Activated CD4-positive, alpha-beta T cell treated with anti-CD3 and anti-CD28 coated beads, Interleukin-2, amount 10 ng/mL, durations not matched to agents 24 days and 14 days (primary cell): Measurements from ENCODE around the gene MEST. TPM values are rescaled to one million over a fixed set of nuclear protein-coding genes. Genes with fewer than 3 reads are reported as not detected.
"Not testable (repeated sequence)": the region's sequence is repeated elsewhere in the genome, so short reads cannot be mapped to it uniquely, and the experiment has no call there.

Experiments
- DNase-seq: peaks from one replicate; pipeline ENCODE4 v3.0.0; 2022
- H3K27ac Mint-ChIP-seq: one replicate; pipeline ENCODE4 v1.8.0; 2022; ENCODE audit warnings: mild to moderate bottlenecking, mixed read lengths
- H3K27me3 Mint-ChIP-seq: one replicate; pipeline ENCODE4 v1.8.0; 2022; ENCODE audit warnings: mixed read lengths
- H3K36me3 Mint-ChIP-seq: one replicate; pipeline ENCODE4 v1.8.0; 2022; ENCODE audit warnings: low read depth, mild to moderate bottlenecking, mixed read lengths
- H3K4me1 Mint-ChIP-seq: one replicate; pipeline ENCODE4 v1.8.0; 2021; ENCODE audit warnings: mixed read lengths
- H3K4me3 Mint-ChIP-seq: one replicate; pipeline ENCODE4 v1.8.0; 2022; ENCODE audit warnings: mild to moderate bottlenecking, moderate library complexity, mixed read lengths
- H3K9me3 Mint-ChIP-seq: one replicate; pipeline ENCODE4 v1.8.0; 2021; ENCODE audit warnings: mixed read lengths
- intact Hi-C: fragments of 100-400 bp; cut with micrococcal nuclease; formaldehyde crosslinking; loops from one replicate; pipeline ENCODE4 v1.15.1; 2023
- total RNA-seq: library from RNA; stranded (reverse); gene quantifications from 2 replicates; pipeline ENCODE4 v1.2.3, GENCODE V29; 2022

The MEST gene
- total RNA-seq, 1 donor from 2014 or later: 4.1 TPM

GRCh38 chr7:130515315-130516040 is 23.6 kb downstream of the MEST start:
- Mint-ChIP-seq H3K4me1 (no peaks in the 10 kb centered on the region), H3K4me3 (no peak overlapping the region), H3K27me3 (no peaks in the 10 kb centered on the region), H3K36me3 (no peaks in the 10 kb centered on the region), H3K27ac (no peak overlapping the region), H3K9me3 (no peaks in the 10 kb centered on the region)
- intact Hi-C loops: no loop called here
- DNase-seq: no peak

- Mint-ChIP-seq H3K4me3 (no peak overlapping the region), H3K36me3 (no peaks in the 10 kb centered on the region), H3K27ac (no peak overlapping the region), H3K27me3 (no peaks in the 10 kb centered on the region), H3K9me3 (no peaks in the 10 kb centered on the region), H3K4me1 (no peaks in the 10 kb centered on the region)
- intact Hi-C loops: no loop called here
- no peak for DNase-seq
Measured at GRCh38 chr7:130521258-130521951, 29.5 kb downstream of the MEST start.

- DNase-seq, H3K27me3 Mint-ChIP-seq, intact Hi-C loops, H3K4me1 Mint-ChIP-seq, H3K36me3 Mint-ChIP-seq, H3K4me3 Mint-ChIP-seq, H3K9me3 Mint-ChIP-seq, H3K27ac Mint-ChIP-seq: not testable (repeated sequence)
Measured at GRCh38 chr7:130523519-130524125, 31.7 kb downstream of the MEST start.

- Mint-ChIP-seq H3K4me1 (peaks cover 6% of the 10 kb centered on the region), H3K27ac (no peak overlapping the region), H3K9me3 (no peaks in the 10 kb centered on the region), H3K27me3 (no peaks in the 10 kb centered on the region), H3K36me3 (no peaks in the 10 kb centered on the region), H3K4me3 (no peak overlapping the region)
- intact Hi-C loops: no loop called here
- DNase-seq: no peak
Measured at GRCh38 chr7:130524628-130525027, 32.7 kb downstream of the MEST start.

GRCh38 chr7:130527752-130528355 is 36.0 kb downstream of the MEST start:
- H3K36me3 Mint-ChIP-seq, H3K27ac Mint-ChIP-seq, DNase-seq, H3K4me3 Mint-ChIP-seq, H3K4me1 Mint-ChIP-seq, H3K27me3 Mint-ChIP-seq, H3K9me3 Mint-ChIP-seq, intact Hi-C loops: not testable (repeated sequence)

- H3K27me3 Mint-ChIP-seq: no peaks in the 10 kb centered on the region
- no peak overlapping the region for H3K4me3 Mint-ChIP-seq
- intact Hi-C loops: no loop called here
- no peak for DNase-seq
- no peaks in the 10 kb centered on the region for H3K9me3 Mint-ChIP-seq
- no peaks in the 10 kb centered on the region for H3K36me3 Mint-ChIP-seq
- peaks cover 6% of the 10 kb centered on the region for H3K4me1 Mint-ChIP-seq
- no peak overlapping the region for H3K27ac Mint-ChIP-seq
Measured at GRCh38 chr7:130529417-130529816, 37.5 kb downstream of the MEST start.

- H3K27me3 Mint-ChIP-seq, H3K36me3 Mint-ChIP-seq, H3K4me1 Mint-ChIP-seq, DNase-seq, H3K4me3 Mint-ChIP-seq, H3K27ac Mint-ChIP-seq, intact Hi-C loops, H3K9me3 Mint-ChIP-seq: not testable (repeated sequence)
Measured at GRCh38 chr7:130537894-130538293, 46.0 kb downstream of the MEST start.

GRCh38 chr7:130541287-130541686 is 49.4 kb downstream of the MEST start:
- H3K4me3 Mint-ChIP-seq, H3K27me3 Mint-ChIP-seq, H3K4me1 Mint-ChIP-seq, H3K9me3 Mint-ChIP-seq, H3K27ac Mint-ChIP-seq, DNase-seq, H3K36me3 Mint-ChIP-seq, intact Hi-C loops: not testable (repeated sequence)

- H3K36me3 Mint-ChIP-seq, H3K9me3 Mint-ChIP-seq, H3K4me1 Mint-ChIP-seq, intact Hi-C loops, H3K27ac Mint-ChIP-seq, H3K4me3 Mint-ChIP-seq, H3K27me3 Mint-ChIP-seq, DNase-seq: not testable (repeated sequence)
Measured at GRCh38 chr7:130542297-130542696, 50.4 kb downstream of the MEST start.

- intact Hi-C loops: no loop called here
- Mint-ChIP-seq H3K4me3 (no peak overlapping the region), H3K4me1 (peaks cover 5% of the 10 kb centered on the region)
Measured at GRCh38 chr7:130543487-130544010, 51.7 kb downstream of the MEST start.

GRCh38 chr7:130544356-130544755 is 52.5 kb downstream of the MEST start:
- Mint-ChIP-seq H3K27ac (no peak overlapping the region), H3K27me3 (no peaks in the 10 kb centered on the region), H3K4me3 (no peak overlapping the region), H3K36me3 (peaks cover 3% of the 10 kb centered on the region), H3K9me3 (no peaks in the 10 kb centered on the region), H3K4me1 (peaks cover 5% of the 10 kb centered on the region)
- no peak for DNase-seq
- intact Hi-C loops: no loop called here

More at GRCh38 chr7:130543487-130544010, 51.7 kb downstream of the MEST start:
- H3K27me3 Mint-ChIP-seq: no peaks in the 10 kb centered on the region
- H3K9me3 Mint-ChIP-seq: no peaks in the 10 kb centered on the region
- H3K36me3 Mint-ChIP-seq: no peaks in the 10 kb centered on the region
- H3K27ac Mint-ChIP-seq: no peak overlapping the region
- no peak for DNase-seq

GRCh38 chr7:130553398-130554029 is 61.6 kb downstream of the MEST start:
- Mint-ChIP-seq H3K27ac (no peak overlapping the region), H3K4me3 (no peak overlapping the region), H3K27me3 (no peaks in the 10 kb centered on the region), H3K9me3 (no peaks in the 10 kb centered on the region), H3K36me3 (peaks cover 5% of the 10 kb centered on the region), H3K4me1 (no peaks in the 10 kb centered on the region)
- intact Hi-C loops: no loop called here
- DNase-seq: no peak

- no peak for DNase-seq
- Mint-ChIP-seq H3K9me3 (no peaks in the 10 kb centered on the region), H3K4me1 (no peaks in the 10 kb centered on the region), H3K27me3 (no peaks in the 10 kb centered on the region), H3K4me3 (no peak overlapping the region), H3K27ac (no peak overlapping the region), H3K36me3 (peaks cover 2% of the 10 kb centered on the region)
- intact Hi-C loops: no loop called here
Measured at GRCh38 chr7:130554481-130554880, 62.6 kb downstream of the MEST start.
